ENCODE results near the gene RFX4. TPM values are rescaled to one million over a fixed set of nuclear protein-coding genes. Genes with fewer than 3 reads are reported as not detected.
A peak's percentile ranks its signal among the peaks of the same experiment; 100 is the strongest.

The RFX4 gene
- total RNA-seq, 1 donor from 2014 or later = 3.4 TPM

DNA sequence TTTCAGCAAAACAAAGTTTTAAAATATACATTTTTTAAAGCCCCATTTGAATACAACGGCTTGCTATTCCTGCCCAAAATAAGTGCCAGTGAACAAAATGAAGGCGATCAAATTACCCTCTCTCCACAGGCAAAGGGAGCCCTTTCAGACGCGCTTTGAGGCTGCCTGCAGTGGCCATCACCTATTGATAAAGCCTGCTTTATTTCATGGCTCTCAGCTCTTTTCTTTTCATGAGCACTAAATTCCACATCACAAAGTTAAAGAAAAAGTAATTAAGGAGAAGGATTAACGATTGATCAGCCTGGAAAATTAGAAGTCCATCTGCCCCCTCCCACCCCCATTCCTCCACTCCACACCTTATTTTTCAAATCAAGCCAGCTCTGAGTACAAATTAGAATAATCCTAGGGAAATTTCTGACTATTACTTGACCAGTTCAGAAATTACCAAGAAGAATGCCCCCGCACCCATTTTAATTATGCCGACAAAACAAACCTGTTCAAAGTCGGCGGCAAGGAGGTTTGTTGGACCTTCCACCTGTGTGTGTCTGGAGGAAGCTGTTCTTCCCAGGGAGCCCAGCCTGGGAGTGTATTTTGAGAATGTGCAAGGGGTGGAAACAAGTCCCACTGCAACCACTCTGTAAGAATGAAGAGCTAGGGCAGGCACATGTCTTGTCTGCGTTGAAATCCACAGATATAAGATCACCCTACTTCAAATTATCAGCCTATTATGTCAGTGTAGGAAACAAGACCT lies 127.5 kb downstream of the RFX4 start:
- no peaks in the 10 kb centered on the region for H3K9me3 ChIP-seq (ENCODE audit: low read depth)
- peak overlapping the region; percentile 36 for H3K4me3 ChIP-seq
- no peaks in the 10 kb centered on the region for H3K36me3 ChIP-seq
- peaks cover 27% of the 10 kb centered on the region for H3F3A ChIP-seq (ENCODE audit: low read depth)
- H3K4me1 ChIP-seq = peaks cover 51% of the 10 kb centered on the region
- peak overlapping the region; percentile 90 for H3K27ac ChIP-seq
- Mint-ChIP-seq H3K4me3 (peak overlapping the region; percentile 44), H3K27me3 (ENCODE audit: insufficient read depth, low read depth) (peaks cover 7% of the 10 kb centered on the region), H3K9me3 (no peaks in the 10 kb centered on the region), H3K4me1 (peaks cover 27% of the 10 kb centered on the region), H3K36me3 (peaks cover 37% of the 10 kb centered on the region), H3K27ac (peak overlapping the region; percentile 72)
- H4K20me1 ChIP-seq (ENCODE audit: low read depth) = no peaks in the 10 kb centered on the region
- peak overlapping the region; percentile 85 for H3K4me2 ChIP-seq
- no peak for TF ChIP-seq EZH2 (IDR thresholded peaks at IDR 0.05)
- TF ChIP-seq, protein P1, sequence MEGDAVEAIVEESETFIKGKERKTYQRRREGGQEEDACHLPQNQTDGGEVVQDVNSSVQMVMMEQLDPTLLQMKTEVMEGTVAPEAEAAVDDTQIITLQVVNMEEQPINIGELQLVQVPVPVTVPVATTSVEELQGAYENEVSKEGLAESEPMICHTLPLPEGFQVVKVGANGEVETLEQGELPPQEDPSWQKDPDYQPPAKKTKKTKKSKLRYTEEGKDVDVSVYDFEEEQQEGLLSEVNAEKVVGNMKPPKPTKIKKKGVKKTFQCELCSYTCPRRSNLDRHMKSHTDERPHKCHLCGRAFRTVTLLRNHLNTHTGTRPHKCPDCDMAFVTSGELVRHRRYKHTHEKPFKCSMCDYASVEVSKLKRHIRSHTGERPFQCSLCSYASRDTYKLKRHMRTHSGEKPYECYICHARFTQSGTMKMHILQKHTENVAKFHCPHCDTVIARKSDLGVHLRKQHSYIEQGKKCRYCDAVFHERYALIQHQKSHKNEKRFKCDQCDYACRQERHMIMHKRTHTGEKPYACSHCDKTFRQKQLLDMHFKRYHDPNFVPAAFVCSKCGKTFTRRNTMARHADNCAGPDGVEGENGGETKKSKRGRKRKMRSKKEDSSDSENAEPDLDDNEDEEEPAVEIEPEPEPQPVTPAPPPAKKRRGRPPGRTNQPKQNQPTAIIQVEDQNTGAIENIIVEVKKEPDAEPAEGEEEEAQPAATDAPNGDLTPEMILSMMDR (IDR thresholded peaks at IDR 0.05) = no peak
- peak; percentile 87 for TF ChIP-seq EZH2phosphoT487 (IDR thresholded peaks at IDR 0.05)
- no peaks in the 10 kb centered on the region for H3K79me2 ChIP-seq (ENCODE audit: low read depth)
- DNase-seq (ENCODE audit: low spot score) = peak; percentile 82
- H3K27me3 ChIP-seq = no peaks in the 10 kb centered on the region
- no peak overlapping the region for H3K9ac ChIP-seq
- H2AFZ ChIP-seq (replicated peaks) = no peak overlapping the region

DNA sequence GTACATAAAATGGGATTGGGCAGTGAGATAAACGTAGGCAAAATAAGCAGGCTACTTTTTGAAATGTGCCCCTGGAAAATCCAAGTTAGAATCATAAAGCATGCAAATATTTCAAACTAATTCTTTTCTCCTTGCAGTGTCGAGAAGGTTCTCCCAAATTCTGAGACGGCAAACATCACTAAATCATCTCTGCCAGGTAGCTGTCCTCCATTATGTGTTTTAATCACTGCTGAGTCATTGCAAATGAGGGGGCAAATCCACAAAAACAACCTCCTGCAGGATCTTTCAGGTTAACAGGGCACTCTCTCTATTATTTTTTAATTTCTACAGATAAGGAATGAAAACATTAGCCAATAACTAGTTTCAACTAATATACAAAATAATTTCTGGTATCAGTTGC lies 128.5 kb downstream of the RFX4 start:
- Histone ChIP-seq H3K79me2 (ENCODE audit: low read depth) (no peaks in the 10 kb centered on the region), H3K4me1 (peaks cover 55% of the 10 kb centered on the region), H4K20me1 (ENCODE audit: low read depth) (no peaks in the 10 kb centered on the region), H3K27me3 (no peaks in the 10 kb centered on the region), H3K27ac (peak overlapping the region; percentile 90), H3K9me3 (ENCODE audit: low read depth) (no peaks in the 10 kb centered on the region), H3K9ac (no peak overlapping the region), H3K4me3 (no peak overlapping the region), H3F3A (ENCODE audit: low read depth) (peaks cover 27% of the 10 kb centered on the region), H3K36me3 (no peaks in the 10 kb centered on the region), H3K4me2 (peak overlapping the region; percentile 85), H2AFZ (replicated peaks) (no peak overlapping the region)
- peak overlapping the region; percentile 23 for H3K27ac Mint-ChIP-seq
- H3K4me1 Mint-ChIP-seq = peaks cover 27% of the 10 kb centered on the region
- H3K27me3 Mint-ChIP-seq (ENCODE audit: insufficient read depth, low read depth) = peaks cover 7% of the 10 kb centered on the region
- H3K9me3 Mint-ChIP-seq = no peaks in the 10 kb centered on the region
- H3K36me3 Mint-ChIP-seq = peaks cover 43% of the 10 kb centered on the region
- DNase-seq (ENCODE audit: low spot score) = no peak
- no peak overlapping the region for H3K4me3 Mint-ChIP-seq
- TF ChIP-seq EZH2 (IDR thresholded peaks at IDR 0.05) = no peak
- TF ChIP-seq EZH2phosphoT487 (IDR thresholded peaks at IDR 0.05) = no peak
- TF ChIP-seq, protein P1 (IDR thresholded peaks at IDR 0.05) = no peak

DNA sequence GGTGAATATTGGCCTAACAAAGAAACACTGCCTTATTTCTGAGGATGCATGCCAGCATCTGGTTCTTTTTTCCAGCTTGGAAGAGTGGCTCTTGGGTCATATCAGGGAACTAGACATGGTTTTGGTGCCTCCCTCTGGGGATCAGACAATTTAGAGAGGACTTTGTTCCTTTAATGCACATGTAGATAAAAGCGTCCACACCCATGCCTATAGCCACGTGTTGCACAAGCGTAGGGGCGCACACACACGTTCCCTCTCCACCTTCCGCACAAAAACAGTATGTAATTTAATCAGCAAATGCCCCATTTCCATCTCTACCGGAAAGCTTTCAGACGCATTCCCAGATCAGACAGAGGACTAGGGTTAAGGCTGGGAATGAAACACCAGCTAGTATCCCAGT lies 130.0 kb downstream of the RFX4 start:
- Histone ChIP-seq H3K36me3 (no peaks in the 10 kb centered on the region), H3K27ac (no peak overlapping the region), H3K4me1 (peaks cover 55% of the 10 kb centered on the region), H3K79me2 (ENCODE audit: low read depth) (no peaks in the 10 kb centered on the region), H3K4me2 (no peak overlapping the region), H3K27me3 (no peaks in the 10 kb centered on the region), H3K9ac (no peak overlapping the region), H3K9me3 (ENCODE audit: low read depth) (no peaks in the 10 kb centered on the region), H3F3A (ENCODE audit: low read depth) (peaks cover 27% of the 10 kb centered on the region), H3K4me3 (no peak overlapping the region), H4K20me1 (ENCODE audit: low read depth) (no peaks in the 10 kb centered on the region), H2AFZ (replicated peaks) (no peak overlapping the region)
- H3K9me3 Mint-ChIP-seq = no peaks in the 10 kb centered on the region
- H3K4me1 Mint-ChIP-seq = peaks cover 27% of the 10 kb centered on the region
- no peak for DNase-seq (ENCODE audit: low spot score)
- TF ChIP-seq, protein P1 (IDR thresholded peaks at IDR 0.05) = no peak
- TF ChIP-seq EZH2phosphoT487 (IDR thresholded peaks at IDR 0.05) (no peak), EZH2 (IDR thresholded peaks at IDR 0.05) (no peak)
- H3K27me3 Mint-ChIP-seq (ENCODE audit: insufficient read depth, low read depth) = peaks cover 7% of the 10 kb centered on the region
- peaks cover 52% of the 10 kb centered on the region for H3K36me3 Mint-ChIP-seq
- H3K27ac Mint-ChIP-seq = no peak overlapping the region
- H3K4me3 Mint-ChIP-seq = no peak overlapping the region

All from neural progenitor cell (in vitro differentiated cells).